Activated T-helper 2 cell treated with anti-CD3 and anti-CD28 coated beads, Interferon-gamma antibody, Interleukin-2, Interleukin-4, amounts not matched to agents 10 μg/mL and 5 μg/mL and 100 μg/mL, durations not matched to agents 14 hours and 24 hours and 36 hours (primary cell): Measurements from ENCODE around the gene LGR4. TPM values are rescaled to one million over a fixed set of nuclear protein-coding genes. Genes with fewer than 3 reads are reported as not detected.
"Not testable (repeated sequence)": the region's sequence is repeated elsewhere in the genome, so short reads cannot be mapped to it uniquely, and the experiment has no call there.

Source experiments
- DNase-seq: peaks from one replicate; pipeline ENCODE4 v3.0.0; 2021; ENCODE audit warnings: low spot score
- H3K27ac Mint-ChIP-seq: one replicate; pipeline ENCODE4 v1.8.0; 2021; ENCODE audit warnings: mixed read lengths
- H3K27me3 Mint-ChIP-seq: one replicate; pipeline ENCODE4 v1.8.0; 2021; ENCODE audit warnings: low read depth, mixed read lengths
- H3K36me3 Mint-ChIP-seq: one replicate; pipeline ENCODE4 v1.8.0; 2021; ENCODE audit warnings: low read depth, mixed read lengths
- H3K4me1 Mint-ChIP-seq: one replicate; pipeline ENCODE4 v1.8.0; 2021; ENCODE audit warnings: low read depth, mixed read lengths
- H3K4me3 Mint-ChIP-seq: one replicate; pipeline ENCODE4 v1.8.0; 2021; ENCODE audit warnings: low read depth, mild to moderate bottlenecking, moderate library complexity, mixed read lengths
- H3K9me3 Mint-ChIP-seq: one replicate; pipeline ENCODE4 v1.8.0; 2021; ENCODE audit warnings: mixed read lengths
- intact Hi-C: fragments of 100-400 bp; cut with micrococcal nuclease; formaldehyde crosslinking; loops from one replicate; pipeline ENCODE4 v1.15.1; 2023
- total RNA-seq: library from RNA; stranded (reverse); gene quantifications from 2 replicates; pipeline ENCODE4 v1.2.3, GENCODE V29; 2022

Gene LGR4
- total RNA-seq, 1 donor from 2014 or later: 0.05 TPM

GRCh38 chr11:27349919-27350318, 122.7 kb downstream of the LGR4 start:
- Mint-ChIP-seq H3K9me3 (no peaks in the 10 kb centered on the region), H3K4me3 (no peak overlapping the region), H3K36me3 (no peaks in the 10 kb centered on the region), H3K4me1 (no peaks in the 10 kb centered on the region), H3K27ac (no peak overlapping the region), H3K27me3 (no peaks in the 10 kb centered on the region)
- no peak for DNase-seq
- intact Hi-C loops: loop anchor here (5.0 kb wide), 1 partner anchor 37 kb away; no protein-coding TSS in a partner anchor

- no peak for DNase-seq
- intact Hi-C loops: no loop called here
- no peaks in the 10 kb centered on the region for H3K27me3 Mint-ChIP-seq
- no peak overlapping the region for H3K4me3 Mint-ChIP-seq
- H3K4me1 Mint-ChIP-seq: no peaks in the 10 kb centered on the region
- no peak overlapping the region for H3K27ac Mint-ChIP-seq
- no peaks in the 10 kb centered on the region for H3K9me3 Mint-ChIP-seq
- no peaks in the 10 kb centered on the region for H3K36me3 Mint-ChIP-seq
Observed at GRCh38 chr11:27348340-27348873, 124.2 kb downstream of the LGR4 start.

DNA sequence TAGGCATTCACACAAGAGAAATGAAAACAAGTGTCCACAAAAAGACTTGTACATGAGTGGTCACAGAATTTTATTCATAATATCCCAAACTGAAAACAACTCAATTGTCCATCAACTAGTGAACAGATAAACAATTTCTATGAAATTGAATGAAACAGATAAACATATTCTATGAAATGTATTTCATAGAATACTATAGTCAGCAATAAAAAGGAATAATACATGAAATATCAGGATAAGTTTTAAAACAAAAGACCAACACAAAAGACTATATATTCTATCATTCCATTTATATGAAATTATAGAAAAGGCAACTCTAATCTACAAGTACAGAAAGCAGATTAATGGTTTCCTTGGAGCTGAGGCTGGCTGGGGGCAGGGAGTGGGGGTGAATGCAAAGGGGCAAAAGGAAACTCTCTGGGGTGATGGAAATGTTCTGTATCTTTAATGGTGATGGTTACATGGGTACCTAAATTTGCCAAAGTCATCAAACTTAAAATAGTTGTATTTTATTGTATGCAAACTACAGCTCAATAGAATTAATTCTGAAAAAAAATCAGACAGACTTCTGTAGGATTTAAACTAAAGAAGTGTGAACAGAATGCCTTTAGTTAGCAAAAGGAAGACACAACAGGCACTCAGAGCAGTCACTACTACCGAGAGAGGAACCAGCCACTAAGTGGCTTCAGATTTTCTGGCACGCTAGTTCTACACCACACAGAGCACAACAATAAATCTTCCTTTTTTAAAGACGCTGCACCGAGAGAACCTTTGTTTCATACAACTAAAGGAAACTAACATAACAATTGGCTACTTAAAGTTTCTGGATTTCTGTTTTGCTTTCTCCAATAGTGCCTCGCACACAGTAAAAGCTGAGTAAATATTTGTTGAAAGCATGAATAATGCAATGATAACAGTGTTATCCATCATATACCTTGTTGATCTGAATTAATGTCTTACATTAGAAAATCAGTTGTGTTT, 124.9 kb downstream of the LGR4 start:
- Mint-ChIP-seq H3K36me3 (no peaks in the 10 kb centered on the region), H3K27me3 (no peaks in the 10 kb centered on the region), H3K27ac (no peak overlapping the region), H3K4me3 (no peak overlapping the region), H3K4me1 (no peaks in the 10 kb centered on the region), H3K9me3 (no peaks in the 10 kb centered on the region)
- intact Hi-C loops: no loop called here
- no peak for DNase-seq

DNA sequence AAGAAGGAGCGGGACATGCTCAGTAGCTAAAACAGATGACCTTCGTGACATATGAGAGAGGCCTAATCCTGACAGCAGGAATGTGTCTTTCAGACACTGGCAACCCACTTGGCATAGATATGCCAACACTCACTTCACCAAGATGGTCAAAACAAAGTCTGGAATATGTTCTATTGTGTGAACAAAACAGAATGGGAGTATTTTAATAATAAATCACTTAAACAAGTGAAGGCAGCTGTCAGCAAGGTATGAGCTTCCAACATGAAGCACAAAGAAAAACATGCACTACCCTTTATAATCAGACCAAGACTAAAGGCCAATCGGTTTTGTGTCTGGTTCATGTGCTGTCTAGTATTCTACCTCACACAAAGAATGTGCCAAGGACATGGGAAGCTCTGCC, 132.6 kb downstream of the LGR4 start:
- DNase-seq: no peak
- no peak overlapping the region for H3K27ac Mint-ChIP-seq
- H3K4me1 Mint-ChIP-seq: no peaks in the 10 kb centered on the region
- intact Hi-C loops: no loop called here
- H3K27me3 Mint-ChIP-seq: no peaks in the 10 kb centered on the region
- H3K36me3 Mint-ChIP-seq: no peaks in the 10 kb centered on the region
- H3K4me3 Mint-ChIP-seq: no peak overlapping the region
- H3K9me3 Mint-ChIP-seq: no peaks in the 10 kb centered on the region

GRCh38 chr11:27334764-27335163, 137.8 kb downstream of the LGR4 start:
- H3K9me3 Mint-ChIP-seq, H3K4me1 Mint-ChIP-seq, H3K4me3 Mint-ChIP-seq, H3K27me3 Mint-ChIP-seq, H3K36me3 Mint-ChIP-seq, H3K27ac Mint-ChIP-seq, intact Hi-C loops, DNase-seq: not testable (repeated sequence)

DNA sequence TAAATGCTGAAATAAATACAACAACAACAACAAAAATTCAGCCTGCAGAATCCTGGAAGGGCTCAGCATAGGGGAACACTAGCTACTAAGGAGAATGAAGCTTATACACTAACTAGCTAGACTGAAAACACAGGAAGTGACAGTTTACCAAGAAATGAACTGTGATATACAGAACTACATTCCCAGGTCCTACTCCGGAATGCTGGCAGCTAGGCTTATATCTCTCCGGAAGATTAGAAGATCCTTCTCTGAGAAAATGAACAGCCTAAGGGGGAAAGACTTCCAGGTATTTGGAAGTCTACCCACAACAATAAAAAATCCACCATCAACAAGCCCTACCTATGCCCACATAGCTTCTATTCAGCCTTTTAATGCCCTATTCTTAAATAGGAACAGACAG, 140.6 kb downstream of the LGR4 start:
- Mint-ChIP-seq H3K27ac (no peak overlapping the region), H3K36me3 (no peaks in the 10 kb centered on the region), H3K27me3 (no peaks in the 10 kb centered on the region), H3K4me3 (no peak overlapping the region), H3K9me3 (no peaks in the 10 kb centered on the region), H3K4me1 (no peaks in the 10 kb centered on the region)
- intact Hi-C loops: no loop called here
- DNase-seq: no peak

GRCh38 chr11:27330633-27331270, 141.8 kb downstream of the LGR4 start:
- H3K9me3 Mint-ChIP-seq: peaks cover 8% of the 10 kb centered on the region
- no peak overlapping the region for H3K4me3 Mint-ChIP-seq
- no peaks in the 10 kb centered on the region for H3K4me1 Mint-ChIP-seq
- DNase-seq: no peak
- intact Hi-C loops: no loop called here
- no peak overlapping the region for H3K27ac Mint-ChIP-seq
- no peaks in the 10 kb centered on the region for H3K36me3 Mint-ChIP-seq
- H3K27me3 Mint-ChIP-seq: no peaks in the 10 kb centered on the region

DNA sequence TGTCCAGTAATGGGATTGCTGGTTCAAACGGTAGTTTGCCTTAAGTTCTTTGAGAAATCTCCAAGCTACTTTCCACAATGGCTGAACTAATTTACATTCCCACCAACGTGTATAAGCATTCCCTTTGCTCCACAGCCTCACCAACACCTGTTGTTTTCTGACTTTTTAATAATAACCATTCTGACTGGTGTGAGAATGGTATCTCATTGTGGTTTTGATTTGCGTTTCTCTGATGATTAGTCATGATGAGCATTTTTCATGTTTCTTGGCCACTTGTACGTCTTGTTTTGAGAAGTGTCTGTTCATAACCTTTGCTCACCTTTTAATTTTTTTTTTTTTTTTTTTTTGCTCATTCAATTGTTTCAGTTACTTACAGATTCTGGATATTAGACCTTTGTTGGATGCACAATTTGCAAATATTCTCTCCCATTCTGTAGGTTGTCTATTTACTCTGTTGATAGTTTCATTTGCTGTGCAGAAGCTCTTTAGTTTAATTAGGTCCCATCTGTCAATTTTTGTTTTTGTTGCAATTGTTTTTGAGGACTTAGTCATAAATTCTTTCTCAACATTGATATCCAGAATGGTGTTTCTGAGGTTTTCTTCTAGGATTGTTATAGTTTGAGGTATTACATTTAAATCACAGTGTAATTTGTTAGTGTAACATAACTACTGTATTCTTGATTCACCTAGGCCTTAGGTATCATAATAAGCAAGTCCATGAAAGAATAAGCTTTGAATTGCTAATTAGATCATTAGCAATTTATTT, 142.5 kb downstream of the LGR4 start:
- intact Hi-C loops: no loop called here
- Mint-ChIP-seq H3K4me1 (no peaks in the 10 kb centered on the region), H3K27me3 (no peaks in the 10 kb centered on the region), H3K36me3 (no peaks in the 10 kb centered on the region), H3K9me3 (peaks cover 8% of the 10 kb centered on the region), H3K4me3 (no peak overlapping the region), H3K27ac (no peak overlapping the region)
- DNase-seq: no peak

DNA sequence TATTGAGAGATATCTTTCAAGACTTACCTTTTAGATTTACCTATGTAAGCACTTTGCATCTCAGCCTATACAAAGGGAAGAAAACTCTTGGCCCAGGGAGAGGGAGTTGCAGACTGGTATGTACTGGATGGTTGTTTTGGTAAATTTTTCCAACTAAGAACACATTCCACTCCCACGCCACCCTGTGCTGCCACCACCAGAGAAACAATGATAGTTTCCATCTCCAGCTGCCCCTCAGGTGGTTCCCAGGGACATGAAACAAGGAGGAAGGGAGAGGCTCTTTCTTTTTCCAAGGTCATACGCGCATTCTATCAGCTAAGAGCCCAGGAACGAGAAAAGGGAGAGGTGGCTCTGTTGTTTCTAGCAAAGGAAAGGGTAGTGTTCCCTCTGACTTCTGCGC, 144.0 kb downstream of the LGR4 start:
- Mint-ChIP-seq H3K4me3 (no peak overlapping the region), H3K36me3 (no peaks in the 10 kb centered on the region)

DNA sequence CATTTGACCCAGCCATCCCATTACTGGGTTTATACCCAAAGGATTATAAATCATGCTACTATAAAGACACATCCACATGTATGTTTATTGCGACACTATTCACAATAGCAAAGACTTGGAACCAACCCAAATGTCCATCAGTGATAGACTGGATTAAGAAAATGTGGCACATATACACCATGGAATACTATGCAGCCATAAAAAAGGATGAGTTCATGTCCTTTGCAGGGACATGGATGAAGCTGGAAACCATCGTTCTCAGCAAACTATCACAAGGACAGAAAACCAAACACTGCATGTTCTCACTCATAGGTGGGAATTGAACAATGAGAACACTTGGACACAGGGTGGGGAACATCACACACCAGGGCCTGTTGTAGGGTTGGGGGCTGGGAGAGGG, 145.5 kb downstream of the LGR4 start:
- H3K4me3 Mint-ChIP-seq, H3K9me3 Mint-ChIP-seq, DNase-seq, H3K4me1 Mint-ChIP-seq, intact Hi-C loops, H3K27me3 Mint-ChIP-seq, H3K27ac Mint-ChIP-seq, H3K36me3 Mint-ChIP-seq: not testable (repeated sequence)

More for the DNA sequence above, 144.0 kb downstream of the LGR4 start:
- Mint-ChIP-seq H3K9me3 (peaks cover 8% of the 10 kb centered on the region), H3K4me1 (peaks cover 5% of the 10 kb centered on the region), H3K27ac (no peak overlapping the region), H3K27me3 (peaks cover under 1% of the 10 kb centered on the region)
- intact Hi-C loops: no loop called here
- no peak for DNase-seq

GRCh38 chr11:27322196-27322595, 150.4 kb downstream of the LGR4 start:
- intact Hi-C loops, H3K4me3 Mint-ChIP-seq, H3K36me3 Mint-ChIP-seq, H3K27ac Mint-ChIP-seq, H3K9me3 Mint-ChIP-seq, DNase-seq, H3K27me3 Mint-ChIP-seq: not testable (repeated sequence)
- peaks cover 13% of the 10 kb centered on the region for H3K4me1 Mint-ChIP-seq

DNA sequence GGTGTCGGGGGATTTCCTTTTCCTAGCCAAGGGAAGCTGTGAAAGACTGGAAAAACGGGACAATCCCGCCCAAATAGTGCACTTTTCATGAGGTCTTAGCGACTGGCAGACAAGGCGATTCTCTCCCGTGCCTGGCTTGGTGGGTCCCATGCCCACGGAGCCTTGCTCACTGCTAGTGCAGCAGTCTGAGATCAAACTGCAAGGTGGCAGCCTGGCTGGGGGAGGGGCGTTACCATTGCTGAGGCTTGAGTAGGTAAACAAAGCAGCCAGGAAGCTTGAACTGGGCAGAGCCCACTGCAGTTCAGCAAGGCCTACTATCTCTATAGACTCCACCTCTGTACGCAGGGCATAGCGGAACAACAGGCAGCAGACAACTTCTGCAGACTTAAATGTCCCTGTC, 151.2 kb downstream of the LGR4 start:
- H3K36me3 Mint-ChIP-seq, DNase-seq, intact Hi-C loops, H3K27ac Mint-ChIP-seq, H3K4me3 Mint-ChIP-seq, H3K9me3 Mint-ChIP-seq: not testable (repeated sequence)
- Mint-ChIP-seq H3K4me1 (peaks cover 13% of the 10 kb centered on the region), H3K27me3 (peaks cover 11% of the 10 kb centered on the region)
